Kidney epithelial cell (primary cell): ENCODE results near the gene MRPS10. TPM values are rescaled to one million over a fixed set of nuclear protein-coding genes. Genes with fewer than 3 reads are reported as not detected.
"Not testable (repeated sequence)": the region's sequence is repeated elsewhere in the genome, so short reads cannot be mapped to it uniquely, and the experiment has no call there.

ENCODE experiments used
- DNase-seq: peaks from one replicate; pipeline ENCODE4 v3.0.0-alpha.2; 2010; ENCODE audit warnings: low read depth
- H3K27me3 ChIP-seq: 2 replicates; pipeline ENCODE4 v1.6.0; 2011; ENCODE audit warnings: low read length; ENCODE audit not compliant: control insufficient read depth, insufficient read depth
- H3K36me3 ChIP-seq: 2 replicates; pipeline ENCODE4 v1.5.1; 2011; ENCODE audit warnings: low read length; ENCODE audit not compliant: control insufficient read depth, insufficient read depth
- H3K4me3 ChIP-seq: 2 replicates; pipeline ENCODE4 v1.5.1; 2011; ENCODE audit warnings: low read depth, mild to moderate bottlenecking, control low read depth, low read length
- CTCF ChIP-seq: IDR thresholded peaks from 2 replicates; pipeline ENCODE4 v1.5.1; 2011; ENCODE audit warnings: mild to moderate bottlenecking, moderate library complexity, low read length, control low read depth, inconsistent platforms; ENCODE audit not compliant: insufficient read depth, poor library complexity, severe bottlenecking
- total RNA-seq: library from RNA; depleted of rRNA; stranded (reverse); fragments of >200 nt; gene quantifications from 2 replicates; pipeline ENCODE4 v1.2.3, GENCODE V29; 2015

Gene MRPS10
- total RNA-seq, 1 donor from 2014 or later, result 53.1 TPM

GRCh38 chr6:42224222-42225028 is 6.8 kb upstream of the MRPS10 start:
- Histone ChIP-seq H3K36me3 (no peaks in the 10 kb centered on the region), H3K4me3 (no peak overlapping the region), H3K27me3 (no peaks in the 10 kb centered on the region)
- peak; percentile 88 for DNase-seq
- TF ChIP-seq CTCF, result no peak

DNA sequence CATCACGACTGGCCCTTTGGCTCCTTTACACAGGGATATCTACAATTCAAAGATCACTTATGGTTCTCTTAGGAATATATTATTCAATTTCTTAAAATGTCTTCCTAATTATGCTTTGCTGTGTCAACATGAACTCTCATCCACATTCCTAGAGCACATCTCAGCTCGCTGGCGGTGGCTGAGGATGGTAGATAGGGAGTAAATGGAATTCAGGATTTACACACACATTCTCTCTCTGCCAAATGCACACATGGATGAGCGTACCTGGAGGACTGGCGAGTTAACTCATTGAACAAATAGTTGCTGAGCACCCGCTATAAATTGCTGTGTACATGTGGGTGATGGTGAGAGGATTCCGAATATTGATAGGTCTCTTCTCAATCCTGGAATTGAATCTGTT is 4.8 kb upstream of the MRPS10 start:
- Histone ChIP-seq H3K27me3 (no peaks in the 10 kb centered on the region), H3K4me3 (no peak overlapping the region), H3K36me3 (no peaks in the 10 kb centered on the region)
- no peak for DNase-seq
- no peak for TF ChIP-seq CTCF

DNA sequence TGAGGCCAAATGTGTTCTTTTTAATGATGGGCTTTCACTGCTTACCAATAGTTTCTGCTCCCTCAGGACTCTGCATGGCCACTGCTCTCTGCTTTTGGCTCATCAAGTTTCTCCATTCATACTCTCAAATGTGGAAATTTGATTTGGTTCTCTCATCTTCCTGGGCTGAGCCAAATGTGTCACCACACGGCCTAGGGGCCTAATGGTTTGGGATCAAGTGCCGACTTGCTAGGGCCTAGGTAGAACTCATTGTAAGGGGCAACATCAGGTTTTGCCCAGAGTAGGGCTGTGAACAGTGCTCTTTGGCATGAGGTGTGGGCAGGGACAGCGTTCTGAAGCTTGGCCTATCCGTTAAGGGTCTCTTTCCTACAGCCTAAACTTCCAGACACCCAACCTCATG is 3.9 kb upstream of the MRPS10 start:
- no peaks in the 10 kb centered on the region for H3K36me3 ChIP-seq
- no peak for TF ChIP-seq CTCF
- no peaks in the 10 kb centered on the region for H3K27me3 ChIP-seq
- DNase-seq, result no peak
- no peak overlapping the region for H3K4me3 ChIP-seq

GRCh38 chr6:42220807-42221206 is 3.1 kb upstream of the MRPS10 start:
- no peak for DNase-seq
- Histone ChIP-seq H3K27me3 (no peaks in the 10 kb centered on the region), H3K36me3 (no peaks in the 10 kb centered on the region), H3K4me3 (no peak overlapping the region)
- TF ChIP-seq CTCF, result no peak

DNA sequence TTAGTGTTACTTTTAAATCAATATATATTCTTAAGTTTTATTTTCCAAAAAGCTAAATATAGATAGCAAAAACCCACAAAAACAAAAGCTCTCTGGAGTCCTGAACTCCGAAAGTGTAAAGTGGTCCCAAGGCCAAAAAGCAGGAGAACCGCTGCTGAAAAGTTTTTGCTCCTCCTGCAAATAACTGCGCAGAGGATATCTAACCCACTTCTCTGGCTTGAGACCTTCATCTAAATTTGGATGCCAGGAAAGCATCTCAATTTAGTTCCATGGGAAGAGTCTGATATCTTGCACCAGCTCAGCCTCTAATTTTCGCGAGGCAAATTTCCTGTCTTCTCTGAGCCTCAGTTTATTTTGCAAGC is 523 bp downstream of the MRPS10 start:
- no peak for DNase-seq
- H3K4me3 ChIP-seq, result peak overlapping the region; percentile 90
- no peak for TF ChIP-seq CTCF
- no peaks in the 10 kb centered on the region for H3K36me3 ChIP-seq
- H3K27me3 ChIP-seq, result no peaks in the 10 kb centered on the region

- DNase-seq, H3K36me3 ChIP-seq, H3K27me3 ChIP-seq: not testable (repeated sequence)
- peak overlapping the region; percentile 90 for H3K4me3 ChIP-seq
Measured at GRCh38 chr6:42216495-42216894, 1.2 kb downstream of the MRPS10 start.
